OCI-LY3 (cell line): ENCODE data around the gene PRKCE.

Experiments
- H2AFZ ChIP-seq: fragments of 200-600, 300-600 bp; shearing (Covaris generic); 2 replicates; pipeline ENCODE4 v1.6.0; 2014; ENCODE audit warnings: antibody characterized with exemption, low read depth, low read length
- H3K27ac ChIP-seq: fragments of 200-600, 300-600 bp; sonication (generic); 2 replicates; pipeline ENCODE4 v1.5.1; 2014; ENCODE audit warnings: mild to moderate bottlenecking, low read length, moderate library complexity, mixed read lengths
- H3K27me3 ChIP-seq: fragments of 200-600, 300-600 bp; sonication (generic); 2 replicates; pipeline ENCODE4 v1.6.1; 2014; ENCODE audit warnings: low read depth, low read length, mixed read lengths
- H3K36me3 ChIP-seq: fragments of 200-600, 300-600 bp; sonication (generic); replicated peaks from 2 replicates; pipeline ENCODE3; 2014; ENCODE audit warnings: low read depth, low read length, mixed read lengths
- H3K4me1 ChIP-seq: fragments of 300-600, 200-600 bp; sonication (generic); 2 replicates; pipeline ENCODE4 v1.6.1; 2014; ENCODE audit warnings: low read length, mixed read lengths
- H3K4me2 ChIP-seq: fragments of 200-600, 300-600 bp; sonication (generic); 2 replicates; pipeline ENCODE4 v1.6.1; 2014; ENCODE audit warnings: low read length, mixed read lengths
- H3K4me3 ChIP-seq: fragments of 300-600, 200-600 bp; sonication (generic); 2 replicates; pipeline ENCODE4 v1.5.1; 2014; ENCODE audit warnings: antibody characterized with exemption, mild to moderate bottlenecking, low read length, moderate library complexity
- H3K79me2 ChIP-seq: fragments of 300-600, 200-600 bp; shearing (Covaris generic); 2 replicates; pipeline ENCODE4 v1.6.1; 2014; ENCODE audit warnings: mild to moderate bottlenecking, low read length, mixed read lengths
- H3K9ac ChIP-seq: fragments of 300-600, 200-600 bp; shearing (Covaris generic); 2 replicates; pipeline ENCODE4 v1.6.0; 2014; ENCODE audit warnings: mild to moderate bottlenecking, low read length, moderate library complexity
- H3K9me3 ChIP-seq: fragments of 200-600, 300-600 bp; shearing (Covaris generic); 2 replicates; pipeline ENCODE4 v1.6.1; 2014; ENCODE audit warnings: low read length, mixed read lengths; ENCODE audit not compliant: insufficient read depth
- H4K20me1 ChIP-seq: fragments of 200-600, 300-600 bp; sonication (generic); 2 replicates; pipeline ENCODE4 v1.6.1; 2016; ENCODE audit warnings: low read length, mixed read lengths; ENCODE audit not compliant: insufficient read depth
- CTCF ChIP-seq: fragments of 200-600, 300-600 bp; sonication (generic); IDR thresholded peaks from 2 replicates; pipeline ENCODE4 v1.5.1; 2014; ENCODE audit warnings: antibody characterized with exemption, low read length, low read depth
- EZH2phosphoT487 ChIP-seq: fragments of 200-600 bp; shearing (Covaris generic); IDR thresholded peaks from 2 replicates; pipeline ENCODE4 v1.6.1; 2018; ENCODE audit warnings: antibody characterized with exemption, mixed run types, low read depth

PRKCE gene

GRCh38 chr2:45612731-45613130 lies 38.7 kb upstream of the PRKCE start:
- peaks cover 28% of the 10 kb centered on the region for H3K79me2 ChIP-seq

GRCh38 chr2:45614330-45614729 lies 37.1 kb upstream of the PRKCE start:
- Histone ChIP-seq H3K9me3 (no peaks in the 10 kb centered on the region), H4K20me1 (no peaks in the 10 kb centered on the region), H2AFZ (no peak overlapping the region), H3K36me3 (no peaks in the 10 kb centered on the region), H3K4me2 (no peak overlapping the region), H3K79me2 (peaks cover 13% of the 10 kb centered on the region), H3K27ac (no peak overlapping the region), H3K4me3 (no peak overlapping the region), H3K9ac (no peak overlapping the region), H3K4me1 (peaks cover 17% of the 10 kb centered on the region), H3K27me3 (no peaks in the 10 kb centered on the region)
- no peak for TF ChIP-seq EZH2phosphoT487

More at GRCh38 chr2:45612731-45613130, 38.7 kb upstream of the PRKCE start:
- H3K9ac ChIP-seq = no peak overlapping the region
- no peak overlapping the region for H2AFZ ChIP-seq
- no peaks in the 10 kb centered on the region for H3K27me3 ChIP-seq
- no peak for TF ChIP-seq EZH2phosphoT487
- no peak for TF ChIP-seq CTCF
- no peak overlapping the region for H3K4me3 ChIP-seq
- no peak overlapping the region for H3K4me2 ChIP-seq
- H3K36me3 ChIP-seq = no peaks in the 10 kb centered on the region
- H3K27ac ChIP-seq = no peak overlapping the region
- no peaks in the 10 kb centered on the region for H3K9me3 ChIP-seq
- peaks cover 17% of the 10 kb centered on the region for H3K4me1 ChIP-seq
- no peaks in the 10 kb centered on the region for H4K20me1 ChIP-seq

- no peak overlapping the region for H3K9ac ChIP-seq
- H3K9me3 ChIP-seq = no peaks in the 10 kb centered on the region
- no peaks in the 10 kb centered on the region for H3K27me3 ChIP-seq
- H4K20me1 ChIP-seq = no peaks in the 10 kb centered on the region
- no peaks in the 10 kb centered on the region for H3K36me3 ChIP-seq
- TF ChIP-seq EZH2phosphoT487 (no peak), CTCF (no peak)
- peaks cover 11% of the 10 kb centered on the region for H3K4me1 ChIP-seq
- no peak overlapping the region; the same call in 1 of the 2 replicates for H2AFZ ChIP-seq
- H3K79me2 ChIP-seq = peaks cover 6% of the 10 kb centered on the region
- no peak overlapping the region for H3K27ac ChIP-seq
- no peak overlapping the region for H3K4me2 ChIP-seq
- H3K4me3 ChIP-seq = no peak overlapping the region
Measured at GRCh38 chr2:45614871-45615415, 36.5 kb upstream of the PRKCE start.

GRCh38 chr2:45616658-45617411 lies 34.6 kb upstream of the PRKCE start:
- no peak overlapping the region for H3K4me2 ChIP-seq

More at GRCh38 chr2:45616658-45617411, 34.6 kb upstream of the PRKCE start:
- Histone ChIP-seq H3K36me3 (no peaks in the 10 kb centered on the region), H3K9ac (no peak overlapping the region), H3K9me3 (no peaks in the 10 kb centered on the region), H3K27ac (no peak overlapping the region), H2AFZ (no peak overlapping the region), H3K79me2 (no peaks in the 10 kb centered on the region), H3K4me3 (no peak overlapping the region), H3K27me3 (no peaks in the 10 kb centered on the region), H3K4me1 (peaks cover 3% of the 10 kb centered on the region; the same call in 1 of the 2 replicates), H4K20me1 (no peaks in the 10 kb centered on the region)
- TF ChIP-seq CTCF (no peak), EZH2phosphoT487 (no peak)
